KOPT-K1 (cell line): ENCODE measurements around the gene SEMA4D.

ENCODE experiments used
- H3K27ac ChIP-seq: fragments of 200-600 bp; sonication (generic); 2 replicates; pipeline ENCODE4 v1.5.1; 2016; ENCODE audit warnings: antibody characterized with exemption, mild to moderate bottlenecking, low read depth, low read length; ENCODE audit not compliant: poor library complexity, severe bottlenecking
- H3K36me3 ChIP-seq: fragments of 200-600 bp; sonication (generic); 2 replicates; pipeline ENCODE4 v1.5.1; 2017; ENCODE audit warnings: antibody characterized with exemption, mild to moderate bottlenecking, low read length, moderate library complexity; ENCODE audit not compliant: insufficient read depth
- H3K9me3 ChIP-seq: fragments of 200-600 bp; sonication (generic); 2 replicates; pipeline ENCODE4 v1.5.1; 2017; ENCODE audit warnings: antibody characterized with exemption, low read length, mild to moderate bottlenecking; ENCODE audit not compliant: insufficient read depth, poor library complexity, severe bottlenecking

SEMA4D gene

GRCh38 chr9:89446261-89446960 lies 51.5 kb downstream of the SEMA4D start:
- H3K27ac ChIP-seq, result no peak overlapping the region
- no peaks in the 10 kb centered on the region for H3K9me3 ChIP-seq
- peaks cover 100% of the 10 kb centered on the region for H3K36me3 ChIP-seq

GRCh38 chr9:89445801-89446251 lies 52.1 kb downstream of the SEMA4D start:
- H3K36me3 ChIP-seq, result peaks cover 100% of the 10 kb centered on the region
- no peaks in the 10 kb centered on the region for H3K9me3 ChIP-seq
- no peak overlapping the region for H3K27ac ChIP-seq

- H3K9me3 ChIP-seq, result no peaks in the 10 kb centered on the region
- peaks cover 100% of the 10 kb centered on the region for H3K36me3 ChIP-seq
- H3K27ac ChIP-seq, result no peak overlapping the region
These were observed 52.8 kb downstream of the SEMA4D start for GRCh38 chr9:89444925-89445765.

GRCh38 chr9:89444274-89444673 lies 53.6 kb downstream of the SEMA4D start:
- Histone ChIP-seq H3K9me3 (no peaks in the 10 kb centered on the region), H3K27ac (no peak overlapping the region), H3K36me3 (peaks cover 98% of the 10 kb centered on the region)

- Histone ChIP-seq H3K9me3 (no peaks in the 10 kb centered on the region), H3K27ac (no peak overlapping the region), H3K36me3 (peaks cover 91% of the 10 kb centered on the region)
These were observed 54.7 kb downstream of the SEMA4D start for GRCh38 chr9:89442981-89443814.

GRCh38 chr9:89442501-89442978 lies 55.4 kb downstream of the SEMA4D start:
- peaks cover 91% of the 10 kb centered on the region for H3K36me3 ChIP-seq
- H3K27ac ChIP-seq, result no peak overlapping the region
- H3K9me3 ChIP-seq, result no peaks in the 10 kb centered on the region

- H3K36me3 ChIP-seq, result peaks cover 91% of the 10 kb centered on the region
- no peak overlapping the region for H3K27ac ChIP-seq
These were observed 55.9 kb downstream of the SEMA4D start for GRCh38 chr9:89441986-89442385.

GRCh38 chr9:89441655-89441970 lies 56.3 kb downstream of the SEMA4D start:
- H3K9me3 ChIP-seq, result no peaks in the 10 kb centered on the region
- no peak overlapping the region for H3K27ac ChIP-seq
- peaks cover 91% of the 10 kb centered on the region for H3K36me3 ChIP-seq

More at GRCh38 chr9:89441986-89442385, 55.9 kb downstream of the SEMA4D start:
- H3K9me3 ChIP-seq, result no peaks in the 10 kb centered on the region

- Histone ChIP-seq H3K27ac (no peak overlapping the region), H3K9me3 (no peaks in the 10 kb centered on the region), H3K36me3 (peaks cover 91% of the 10 kb centered on the region)
These were observed 56.8 kb downstream of the SEMA4D start for GRCh38 chr9:89440951-89441654.

GRCh38 chr9:89440548-89440947 lies 57.4 kb downstream of the SEMA4D start:
- Histone ChIP-seq H3K9me3 (no peaks in the 10 kb centered on the region), H3K36me3 (peaks cover 91% of the 10 kb centered on the region), H3K27ac (peak overlapping the region; percentile 14)

GRCh38 chr9:89440046-89440445 lies 57.9 kb downstream of the SEMA4D start:
- Histone ChIP-seq H3K36me3 (peaks cover 91% of the 10 kb centered on the region), H3K9me3 (no peaks in the 10 kb centered on the region), H3K27ac (peak overlapping the region; percentile 14)

- Histone ChIP-seq H3K36me3 (peaks cover 88% of the 10 kb centered on the region), H3K9me3 (no peaks in the 10 kb centered on the region), H3K27ac (no peak overlapping the region)
These were observed 58.3 kb downstream of the SEMA4D start for GRCh38 chr9:89439571-89439970.

- H3K9me3 ChIP-seq, result no peaks in the 10 kb centered on the region
- H3K27ac ChIP-seq, result no peak overlapping the region
- H3K36me3 ChIP-seq, result peaks cover 88% of the 10 kb centered on the region
These were observed 59.7 kb downstream of the SEMA4D start for GRCh38 chr9:89438194-89438593.

GRCh38 chr9:89437772-89438171 lies 60.1 kb downstream of the SEMA4D start:
- no peaks in the 10 kb centered on the region for H3K9me3 ChIP-seq
- H3K27ac ChIP-seq, result no peak overlapping the region
- H3K36me3 ChIP-seq, result peaks cover 88% of the 10 kb centered on the region
